Measurements from ENCODE around the gene ENTREP1.

DNA sequence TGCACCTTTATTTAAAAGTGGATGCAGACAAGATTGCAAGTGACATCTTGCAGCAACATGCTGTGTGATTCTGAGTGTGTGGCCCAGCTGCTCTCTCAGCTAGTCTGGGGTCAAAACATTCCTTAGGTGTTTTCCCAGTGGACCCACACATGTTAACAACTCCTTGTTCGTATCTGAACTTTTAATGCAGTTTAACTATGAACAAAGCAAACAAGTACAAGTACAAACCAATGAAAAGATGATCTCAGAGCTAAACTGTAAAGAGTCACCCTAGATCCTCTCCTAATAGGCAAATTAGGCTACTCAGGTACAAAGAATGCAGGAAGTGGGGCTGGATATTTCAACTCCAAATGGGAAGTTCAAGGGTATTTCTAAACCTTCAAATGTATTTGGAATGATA, 108.4 kb downstream of the ENTREP1 start:
- TF ChIP-seq, protein P1, sequence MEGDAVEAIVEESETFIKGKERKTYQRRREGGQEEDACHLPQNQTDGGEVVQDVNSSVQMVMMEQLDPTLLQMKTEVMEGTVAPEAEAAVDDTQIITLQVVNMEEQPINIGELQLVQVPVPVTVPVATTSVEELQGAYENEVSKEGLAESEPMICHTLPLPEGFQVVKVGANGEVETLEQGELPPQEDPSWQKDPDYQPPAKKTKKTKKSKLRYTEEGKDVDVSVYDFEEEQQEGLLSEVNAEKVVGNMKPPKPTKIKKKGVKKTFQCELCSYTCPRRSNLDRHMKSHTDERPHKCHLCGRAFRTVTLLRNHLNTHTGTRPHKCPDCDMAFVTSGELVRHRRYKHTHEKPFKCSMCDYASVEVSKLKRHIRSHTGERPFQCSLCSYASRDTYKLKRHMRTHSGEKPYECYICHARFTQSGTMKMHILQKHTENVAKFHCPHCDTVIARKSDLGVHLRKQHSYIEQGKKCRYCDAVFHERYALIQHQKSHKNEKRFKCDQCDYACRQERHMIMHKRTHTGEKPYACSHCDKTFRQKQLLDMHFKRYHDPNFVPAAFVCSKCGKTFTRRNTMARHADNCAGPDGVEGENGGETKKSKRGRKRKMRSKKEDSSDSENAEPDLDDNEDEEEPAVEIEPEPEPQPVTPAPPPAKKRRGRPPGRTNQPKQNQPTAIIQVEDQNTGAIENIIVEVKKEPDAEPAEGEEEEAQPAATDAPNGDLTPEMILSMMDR (IDR thresholded peaks at IDR 0.05), result no peak
- TF ChIP-seq EZH2 (IDR thresholded peaks at IDR 0.05), result no peak
- no peak for TF ChIP-seq EZH2phosphoT487 (IDR thresholded peaks at IDR 0.05)

All from neural progenitor cell (in vitro differentiated cells).